Kidney (tissue), 14 donors: ENCODE measurements around the gene LPA. TPM values are rescaled to one million over a fixed set of nuclear protein-coding genes. Genes with fewer than 3 reads are reported as not detected.
"Not testable (repeated sequence)": the region's sequence is repeated elsewhere in the genome, so short reads cannot be mapped to it uniquely, and the experiment has no call there.

ENCODE experiments used
- DNase-seq, 5 donors: peaks; one replicate each; pipeline ENCODE4 v3.0.0-alpha.2; 2013 to 2020
- FAIRE-seq: peaks from 2 replicates; lab custom pipeline; 2012; peaks lifted over from hg19 to GRCh38; lab: Jason Lieb, UNC
- H3K27ac ChIP-seq, 2 donors: one replicate each; pipeline ENCODE4 v1.7.0; 2013; ENCODE audit warnings: low read depth in 2 of 2, low read length in 2 of 2, inconsistent platforms in 1 of 2
- H3K27me3 ChIP-seq: one replicate; pipeline ENCODE4 v1.7.1; 2013; ENCODE audit warnings: low read length, inconsistent platforms; ENCODE audit not compliant: control insufficient read depth, insufficient read depth
- H3K36me3 ChIP-seq, 3 donors: one replicate each; pipeline versions ENCODE4 v1.7.0 to v1.7.1; 2013; ENCODE audit warnings: low read length in 3 of 3, control low read depth in 1 of 3, inconsistent platforms in 1 of 3; ENCODE audit not compliant: insufficient read depth in 3 of 3, control insufficient read depth in 2 of 3
- H3K4me1 ChIP-seq, 3 donors: one replicate each; pipeline versions ENCODE4 v1.7.0 to v1.7.1; 2013; ENCODE audit warnings: low read length in 3 of 3, inconsistent platforms in 1 of 3, low read depth in 1 of 3; ENCODE audit not compliant: control insufficient read depth in 2 of 3, insufficient read depth in 2 of 3
- H3K4me3 ChIP-seq, 3 donors: one replicate each; pipeline versions ENCODE4 v1.7.0 to v1.8.1; 2013; ENCODE audit warnings: low read length in 3 of 3, control low read depth in 1 of 3, inconsistent platforms in 1 of 3
- H3K9ac ChIP-seq, 3 donors: one replicate each; pipeline versions ENCODE4 v1.7.0 to v1.7.1; 2013; ENCODE audit warnings: low read length in 3 of 3, control low read depth in 1 of 3, inconsistent platforms in 1 of 3
- H3K9me3 ChIP-seq, 3 donors: one replicate each; pipeline versions ENCODE4 v1.7.0 to v1.7.1; 2013; ENCODE audit warnings: low read length in 3 of 3, control low read depth in 1 of 3, inconsistent platforms in 1 of 3; ENCODE audit not compliant: control insufficient read depth in 2 of 3, insufficient read depth in 1 of 3
- intact Hi-C: fragments of 100-400 bp; cut with DNase I; formaldehyde crosslinking; loops from one replicate; pipeline ENCODE4 v1.11.1; 2022
- polyA plus RNA-seq: library from polyadenylated mRNA; stranded (reverse); fragments of 350-450 nt; fragmentation: Illumina TruSeq; extraction: RNeasy Lipid Tissue Mini Kit (QIAGEN cat#74804); gene quantifications from one replicate; pipeline ENCODE4 v1.2.3, GENCODE V29; 2014; ENCODE audit warnings: low read depth, low replicate concordance; ENCODE audit not compliant: insufficient read depth
- total RNA-seq: library from RNA; stranded (reverse); fragmentation: NEBNext Ultra II Directional; extraction: Animal tissue kit (Norgen Biotek cat#: 25700); gene quantifications from one replicate; pipeline ENCODE4 v1.2.1, GENCODE V29; 2021
- TF ChIP-seq, protein P1 (sequence below): IDR thresholded peaks from 3 replicates; pipeline ENCODE4 v1.5.1; 2012; ENCODE audit warnings: mild to moderate bottlenecking, moderate library complexity, borderline replicate concordance; ENCODE audit not compliant: insufficient read depth; ENCODE audit errors: extremely low read depth
- donor health status: control.
- donor health status: control.
- donor health status: control.
- donor health status: control.
- donor health status: control.
- donor health status: DM: yes; HTN: yes; CAD: no.
- donor health status: Normal renal cell carcinoma (clear cell type).

Gene LPA
- total and polyA plus RNA-seq, 2 donors from 2014 or later, result not detected

- TF ChIP-seq, protein P1, sequence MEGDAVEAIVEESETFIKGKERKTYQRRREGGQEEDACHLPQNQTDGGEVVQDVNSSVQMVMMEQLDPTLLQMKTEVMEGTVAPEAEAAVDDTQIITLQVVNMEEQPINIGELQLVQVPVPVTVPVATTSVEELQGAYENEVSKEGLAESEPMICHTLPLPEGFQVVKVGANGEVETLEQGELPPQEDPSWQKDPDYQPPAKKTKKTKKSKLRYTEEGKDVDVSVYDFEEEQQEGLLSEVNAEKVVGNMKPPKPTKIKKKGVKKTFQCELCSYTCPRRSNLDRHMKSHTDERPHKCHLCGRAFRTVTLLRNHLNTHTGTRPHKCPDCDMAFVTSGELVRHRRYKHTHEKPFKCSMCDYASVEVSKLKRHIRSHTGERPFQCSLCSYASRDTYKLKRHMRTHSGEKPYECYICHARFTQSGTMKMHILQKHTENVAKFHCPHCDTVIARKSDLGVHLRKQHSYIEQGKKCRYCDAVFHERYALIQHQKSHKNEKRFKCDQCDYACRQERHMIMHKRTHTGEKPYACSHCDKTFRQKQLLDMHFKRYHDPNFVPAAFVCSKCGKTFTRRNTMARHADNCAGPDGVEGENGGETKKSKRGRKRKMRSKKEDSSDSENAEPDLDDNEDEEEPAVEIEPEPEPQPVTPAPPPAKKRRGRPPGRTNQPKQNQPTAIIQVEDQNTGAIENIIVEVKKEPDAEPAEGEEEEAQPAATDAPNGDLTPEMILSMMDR, result no peak
- no peak overlapping the region for H3K9ac ChIP-seq
- no peaks in the 10 kb centered on the region for H3K4me1 ChIP-seq
- no peaks in the 10 kb centered on the region for H3K36me3 ChIP-seq
- H3K27me3 ChIP-seq, result no peaks in the 10 kb centered on the region
- H3K27ac ChIP-seq, result peak overlapping the region in 1 of 2 donors; percentile 4
- intact Hi-C loops, result no loop called here
- DNase-seq (no peak), FAIRE-seq (no peak)
- H3K9me3 ChIP-seq, result no peaks in the 10 kb centered on the region
- peak overlapping the region in 2 of 3 donors; percentile 7 to 28 for H3K4me3 ChIP-seq
Measured at GRCh38 chr6:160697826-160698225, 33.8 kb upstream of the LPA start.

- H3K36me3 ChIP-seq, H3K9me3 ChIP-seq, FAIRE-seq, H3K27ac ChIP-seq, H3K4me1 ChIP-seq, DNase-seq, H3K9ac ChIP-seq, H3K27me3 ChIP-seq, intact Hi-C loops: not testable (repeated sequence)
- peak overlapping the region in 1 of 3 donors; percentile 39 for H3K4me3 ChIP-seq
Measured at GRCh38 chr6:160696884-160697283, 32.8 kb upstream of the LPA start.

DNA sequence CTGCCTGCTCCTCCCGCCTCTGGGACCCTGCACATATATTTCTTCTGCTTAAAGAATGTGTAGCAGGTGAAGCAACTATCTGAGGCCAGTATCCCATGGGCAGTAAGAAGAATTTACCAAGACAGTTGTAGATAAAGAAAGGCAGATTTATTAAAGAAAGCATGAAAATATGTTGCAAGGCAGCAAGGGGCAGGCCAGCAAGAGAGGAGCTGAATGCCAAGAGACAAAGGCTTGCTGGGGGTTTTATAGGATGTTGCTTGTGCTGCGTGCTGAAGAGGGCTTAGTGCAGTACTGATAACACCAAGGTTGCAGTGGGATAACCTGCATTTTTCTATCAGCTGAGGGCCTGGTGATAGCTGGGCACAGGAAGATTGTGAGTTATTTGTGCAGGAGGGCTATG lies 31.5 kb upstream of the LPA start:
- intact Hi-C loops, H3K9ac ChIP-seq, H3K36me3 ChIP-seq, H3K4me1 ChIP-seq, H3K27ac ChIP-seq, H3K27me3 ChIP-seq, DNase-seq, FAIRE-seq, H3K9me3 ChIP-seq, H3K4me3 ChIP-seq: not testable (repeated sequence)

DNA sequence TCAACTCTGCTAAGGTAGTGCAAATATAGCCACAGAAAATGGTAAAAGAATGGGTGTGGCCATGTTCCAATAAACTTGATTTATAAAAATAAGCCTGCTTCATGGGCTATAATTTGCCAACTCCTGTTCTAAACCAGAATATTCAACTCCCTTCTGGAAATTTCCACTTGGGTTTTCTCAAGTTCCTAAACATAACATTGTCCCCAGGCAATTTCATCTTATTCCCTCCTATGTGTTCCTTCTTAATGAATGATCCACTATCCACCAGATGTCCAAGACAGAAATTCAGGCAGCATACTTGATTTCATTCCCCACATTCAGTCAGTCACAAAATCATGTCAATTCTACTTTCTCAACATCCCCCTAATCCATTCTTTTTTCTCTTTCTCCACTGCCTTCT lies 30.9 kb upstream of the LPA start:
- H3K4me3 ChIP-seq, H3K4me1 ChIP-seq, H3K27me3 ChIP-seq, H3K9ac ChIP-seq, FAIRE-seq, H3K9me3 ChIP-seq, H3K27ac ChIP-seq, intact Hi-C loops, H3K36me3 ChIP-seq, DNase-seq: not testable (repeated sequence)

DNA sequence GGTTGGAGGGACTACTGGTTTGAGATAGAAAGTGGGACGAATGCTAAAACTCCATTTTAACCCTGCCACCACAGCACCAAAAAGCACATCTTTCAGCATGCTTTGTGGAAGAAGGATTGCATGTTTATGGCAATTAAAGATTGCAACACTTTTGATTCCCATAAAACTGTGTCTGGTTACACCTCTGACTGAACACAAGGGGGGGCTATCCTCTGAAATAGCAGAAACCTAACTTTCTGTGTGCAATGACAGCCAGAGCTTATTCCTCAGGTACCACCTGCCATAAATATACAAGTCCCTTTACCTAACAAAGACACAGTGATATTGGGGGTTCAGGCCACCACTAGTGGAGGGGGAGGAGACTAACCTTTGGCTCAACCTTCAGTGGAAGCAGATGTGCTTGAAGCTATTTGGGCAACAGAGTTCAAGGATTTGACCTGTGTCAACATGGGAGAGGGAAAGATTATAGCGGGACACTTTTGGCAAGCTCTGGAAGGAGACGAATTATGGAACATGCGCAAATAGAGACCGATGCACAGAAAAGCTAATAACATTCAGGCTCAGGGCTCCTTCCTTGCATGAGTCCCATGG lies 28.4 kb upstream of the LPA start:
- Histone ChIP-seq H3K9me3 (no peaks in the 10 kb centered on the region), H3K36me3 (no peaks in the 10 kb centered on the region), H3K27me3 (no peaks in the 10 kb centered on the region), H3K4me1 (no peaks in the 10 kb centered on the region), H3K27ac (no peak overlapping the region), H3K4me3 (no peak overlapping the region), H3K9ac (no peak overlapping the region)
- TF ChIP-seq, protein P1, result peak; percentile 34
- DNase-seq, result no peak
- intact Hi-C loops, result no loop called here
- FAIRE-seq, result no peak
